ENCODE measurements around the gene KYNU. TPM values are rescaled to one million over a fixed set of nuclear protein-coding genes. Genes with fewer than 3 reads are reported as not detected.

Gene KYNU
- total and polyA plus RNA-seq, 2 of the 13 experiments (the other 11 are each of a cell fraction or from before 2014, with no cell fraction given), result 21.9 to 68.6 TPM

DNA sequence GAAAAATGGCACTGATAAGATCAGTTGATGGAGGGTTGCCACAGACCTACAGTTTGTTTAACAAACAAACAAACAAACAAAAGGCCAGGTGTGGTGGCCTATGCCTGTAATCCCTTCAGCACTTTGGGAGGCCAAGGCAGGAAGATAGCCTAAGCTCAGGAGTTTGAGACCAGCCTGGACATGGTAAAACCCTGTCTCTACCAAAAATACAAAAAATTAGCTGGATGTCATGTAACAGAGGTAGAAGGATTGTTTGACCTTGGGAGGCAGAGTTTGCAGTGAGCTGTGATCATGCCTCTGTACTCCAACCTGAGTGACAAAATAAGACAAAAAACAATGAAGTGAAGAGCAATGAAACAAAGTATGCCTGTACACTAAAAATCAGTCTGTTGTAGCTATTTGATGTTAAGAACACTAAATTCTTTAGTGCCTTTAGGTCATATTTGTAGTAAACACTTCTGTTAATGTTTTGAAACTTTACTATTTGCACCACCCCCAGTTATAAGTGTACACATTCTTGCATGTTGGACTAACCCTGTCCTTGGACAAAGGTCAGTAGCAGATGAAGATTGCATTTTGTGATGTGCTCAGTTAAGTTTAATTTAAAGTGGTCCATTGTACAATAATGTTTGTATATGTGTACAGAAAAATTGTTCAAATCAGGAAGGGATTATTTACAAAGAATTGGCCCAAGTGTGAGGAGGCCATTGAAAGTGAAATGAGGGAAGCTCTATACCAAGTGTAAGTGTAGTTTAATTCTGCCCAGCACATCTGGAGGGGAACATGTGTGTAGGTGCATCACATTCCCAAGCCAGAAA, 73.9 kb downstream of the KYNU start (continued):
- TF ChIP-seq GABPB1 (CRISPR knock-in tag; IDR thresholded peaks at IDR 0.05), result peak; percentile 20; the same call in 1 of the 2 replicates
- no peak for TF ChIP-seq ZBTB8A (CRISPR knock-in tag; IDR thresholded peaks at IDR 0.05; ENCODE audit: borderline replicate concordance, low read depth)
- no peak for TF ChIP-seq RAD51 (IDR thresholded peaks at IDR 0.05; ENCODE audit: borderline replicate concordance)
- TF ChIP-seq ZNF205 (CRISPR knock-in tag; IDR thresholded peaks at IDR 0.05), result no peak; the same call in 1 of the 2 replicates
- no peak for TF ChIP-seq KLF16 (CRISPR knock-in tag; IDR thresholded peaks at IDR 0.05)
- peak; percentile 52; the same call in 1 of the 2 replicates for TF ChIP-seq SOX13 (IDR thresholded peaks at IDR 0.05)
- TF ChIP-seq SOX13 (CRISPR knock-in tag; conservative IDR thresholded peaks at IDR 0.05 in 1 of 2, IDR thresholded peaks at IDR 0.05 in 1 of 2), result peak in 1 of 2 experiments; percentile 97; a peak in 2 of 4 replicates
- TF ChIP-seq SRF (IDR thresholded peaks at IDR 0.05; ENCODE audit: low read depth, low read length), result no peak
- no peak for TF ChIP-seq ZNF263 (CRISPR knock-in tag; IDR thresholded peaks at IDR 0.05)
- no peak for TF ChIP-seq KLF12 (CRISPR knock-in tag; IDR thresholded peaks at IDR 0.05; ENCODE audit: borderline replicate concordance)
- TF ChIP-seq ZSCAN9 (CRISPR knock-in tag; IDR thresholded peaks at IDR 0.05; ENCODE audit: borderline replicate concordance), result peak; percentile 91; the same call in 1 of the 2 replicates
- no peak for TF ChIP-seq POLR2A (IDR thresholded peaks at IDR 0.05; ENCODE audit: insufficient read depth in 1 of 2, low read depth in 2 of 2, low read length in 2 of 2)
- peak; percentile 94 for TF ChIP-seq FOXO1 (CRISPR knock-in tag; IDR thresholded peaks at IDR 0.05)
- TF ChIP-seq YEATS4 (CRISPR knock-in tag; IDR thresholded peaks at IDR 0.05; ENCODE audit: borderline replicate concordance), result peak; percentile 70; the same call in 1 of the 2 replicates
- TF ChIP-seq FOXA1 (IDR thresholded peaks at IDR 0.05), result 0 out of 2 replicates have a peak, but pooled peaks have one; percentile 14
- TF ChIP-seq FOXA1 (CRISPR knock-in tag; IDR thresholded peaks at IDR 0.05), result peak; percentile 79
- TF ChIP-seq HHEX (CRISPR knock-in tag; IDR thresholded peaks at IDR 0.05), result peak; percentile 59; the same call in 1 of the 2 replicates
- no peak for TF ChIP-seq ZNF430 (CRISPR knock-in tag; IDR thresholded peaks at IDR 0.05)
- peak; percentile 96 for TF ChIP-seq NCOA2 (CRISPR knock-in tag; IDR thresholded peaks at IDR 0.05)
- TF ChIP-seq IRX3 (CRISPR knock-in tag; IDR thresholded peaks at IDR 0.05; ENCODE audit: borderline replicate concordance, low read depth), result no peak
- TF ChIP-seq ZNF318 (CRISPR knock-in tag; IDR thresholded peaks at IDR 0.05), result no peak
- peak; percentile 65; the same call in 1 of the 2 replicates for TF ChIP-seq RFXAP (CRISPR knock-in tag; IDR thresholded peaks at IDR 0.05; ENCODE audit: borderline replicate concordance)

Measured in HepG2 (cell line).